Aortic smooth muscle cell (primary cell): ENCODE results near the gene CHD9NB. TPM values are rescaled to one million over a fixed set of nuclear protein-coding genes. Genes with fewer than 3 reads are reported as not detected.

Experiments
- total RNA-seq: library from RNA; depleted of rRNA; stranded (reverse); fragments of >200 nt; gene quantifications from 2 replicates; pipeline ENCODE4 v1.2.3, GENCODE V29; 2014

Gene CHD9NB
- total RNA-seq, result 0.66 and 1.1 TPM in 2 replicates

GRCh38 chr16:53052519-53053501 lies at the start of gene CHD9NB:
Gene CHD9NB (minus strand): TSS chr16:53052897. CDS start chr16:53044158, 8,739 bp downstream.

GRCh38 chr16:53054670-53055485 lies 2.2 kb upstream of the CHD9NB start, which contains the start of gene CHD9:
Gene CHD9 (plus strand): TSS chr16:53054991. CDS start chr16:53156090, 101,099 bp downstream.

Other genes with a start within 250 kb of the CHD9NB start
- 36.1 and 50.6 TPM in 2 replicates for gene CHD9, start 2.1 kb upstream of the CHD9NB start, total RNA-seq